HL-60 (cell line): Measurements from ENCODE around the gene UCP2.

Source experiments
- DNase-seq, 2 experiments: peaks; one replicate each; pipeline ENCODE4 v3.0.0-alpha.2; 2010 to 2020; ENCODE audit warnings: low read depth in 1 of 2, low spot score in 1 of 2
- H3K27ac ChIP-seq: fragments of 250-450 bp; sonication (Bioruptor Pico); replicated peaks from 2 replicates; pipeline ENCODE4 v1.5.1; 2020; ENCODE audit warnings: mild to moderate bottlenecking, moderate library complexity
- H3K27me3 ChIP-seq: fragments of 250-450 bp; sonication (Bioruptor Pico); 2 replicates; pipeline ENCODE4 v1.5.1; 2021; ENCODE audit warnings: mild to moderate bottlenecking, moderate library complexity; ENCODE audit not compliant: insufficient read depth, poor library complexity, severe bottlenecking
- H3K4me3 ChIP-seq: replicated peaks from 2 replicates; pipeline ENCODE4 v1.5.1; 2011; ENCODE audit warnings: mild to moderate bottlenecking, control low read depth, low read length; ENCODE audit not compliant: insufficient read depth
- GABPA ChIP-seq: IDR thresholded peaks from 2 replicates; pipeline ENCODE4 v1.6.1; 2012; ENCODE audit warnings: low read depth
- POLR2AphosphoS5 ChIP-seq: IDR thresholded peaks from 2 replicates; pipeline ENCODE4 v1.6.1; 2012; ENCODE audit warnings: low read depth
- SPI1 ChIP-seq: IDR thresholded peaks from 2 replicates; pipeline ENCODE4 v1.6.1; 2012; ENCODE audit warnings: low read depth, mild to moderate bottlenecking, borderline replicate concordance
- TF ChIP-seq, protein P1 (sequence below): IDR thresholded peaks from 2 replicates; pipeline ENCODE4 v1.6.1; 2012; ENCODE audit warnings: low read depth; ENCODE audit not compliant: insufficient replicate concordance
- TF ChIP-seq, protein P2 (sequence below): IDR thresholded peaks from one replicate; pipeline ENCODE4 v1.5.1; 2011; ENCODE audit warnings: low read length, control low read depth, inconsistent platforms; ENCODE audit not compliant: insufficient read depth

Gene UCP2

DNA sequence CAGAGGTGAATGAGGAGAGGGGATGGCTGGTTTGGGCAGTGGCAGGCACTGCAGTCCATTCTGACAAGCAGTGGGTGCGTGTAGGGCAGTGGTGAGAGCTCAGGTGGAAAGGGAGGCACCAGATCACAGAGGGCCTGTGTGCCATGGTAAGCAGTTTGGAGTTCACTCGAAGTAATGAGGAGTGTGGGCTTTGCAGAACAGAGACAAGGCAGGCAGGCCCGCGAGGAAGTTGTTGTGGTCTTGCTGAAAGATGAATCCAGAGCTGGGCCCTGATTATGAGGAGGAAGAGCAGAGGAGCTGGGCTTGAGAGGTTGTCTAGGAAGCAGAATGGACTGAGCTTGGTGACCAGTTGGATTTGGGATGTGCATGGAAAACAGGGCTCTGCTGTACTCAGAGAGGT is 33.4 kb downstream of the UCP2 start:
- Histone ChIP-seq H3K27ac (no peak overlapping the region), H3K4me3 (no peak overlapping the region), H3K27me3 (no peaks in the 10 kb centered on the region)
- no peak for DNase-seq
- TF ChIP-seq GABPA (no peak), POLR2AphosphoS5 (no peak)
- TF ChIP-seq, protein P1, sequence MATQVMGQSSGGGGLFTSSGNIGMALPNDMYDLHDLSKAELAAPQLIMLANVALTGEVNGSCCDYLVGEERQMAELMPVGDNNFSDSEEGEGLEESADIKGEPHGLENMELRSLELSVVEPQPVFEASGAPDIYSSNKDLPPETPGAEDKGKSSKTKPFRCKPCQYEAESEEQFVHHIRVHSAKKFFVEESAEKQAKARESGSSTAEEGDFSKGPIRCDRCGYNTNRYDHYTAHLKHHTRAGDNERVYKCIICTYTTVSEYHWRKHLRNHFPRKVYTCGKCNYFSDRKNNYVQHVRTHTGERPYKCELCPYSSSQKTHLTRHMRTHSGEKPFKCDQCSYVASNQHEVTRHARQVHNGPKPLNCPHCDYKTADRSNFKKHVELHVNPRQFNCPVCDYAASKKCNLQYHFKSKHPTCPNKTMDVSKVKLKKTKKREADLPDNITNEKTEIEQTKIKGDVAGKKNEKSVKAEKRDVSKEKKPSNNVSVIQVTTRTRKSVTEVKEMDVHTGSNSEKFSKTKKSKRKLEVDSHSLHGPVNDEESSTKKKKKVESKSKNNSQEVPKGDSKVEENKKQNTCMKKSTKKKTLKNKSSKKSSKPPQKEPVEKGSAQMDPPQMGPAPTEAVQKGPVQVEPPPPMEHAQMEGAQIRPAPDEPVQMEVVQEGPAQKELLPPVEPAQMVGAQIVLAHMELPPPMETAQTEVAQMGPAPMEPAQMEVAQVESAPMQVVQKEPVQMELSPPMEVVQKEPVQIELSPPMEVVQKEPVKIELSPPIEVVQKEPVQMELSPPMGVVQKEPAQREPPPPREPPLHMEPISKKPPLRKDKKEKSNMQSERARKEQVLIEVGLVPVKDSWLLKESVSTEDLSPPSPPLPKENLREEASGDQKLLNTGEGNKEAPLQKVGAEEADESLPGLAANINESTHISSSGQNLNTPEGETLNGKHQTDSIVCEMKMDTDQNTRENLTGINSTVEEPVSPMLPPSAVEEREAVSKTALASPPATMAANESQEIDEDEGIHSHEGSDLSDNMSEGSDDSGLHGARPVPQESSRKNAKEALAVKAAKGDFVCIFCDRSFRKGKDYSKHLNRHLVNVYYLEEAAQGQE, result no peak
- TF ChIP-seq, protein P2, sequence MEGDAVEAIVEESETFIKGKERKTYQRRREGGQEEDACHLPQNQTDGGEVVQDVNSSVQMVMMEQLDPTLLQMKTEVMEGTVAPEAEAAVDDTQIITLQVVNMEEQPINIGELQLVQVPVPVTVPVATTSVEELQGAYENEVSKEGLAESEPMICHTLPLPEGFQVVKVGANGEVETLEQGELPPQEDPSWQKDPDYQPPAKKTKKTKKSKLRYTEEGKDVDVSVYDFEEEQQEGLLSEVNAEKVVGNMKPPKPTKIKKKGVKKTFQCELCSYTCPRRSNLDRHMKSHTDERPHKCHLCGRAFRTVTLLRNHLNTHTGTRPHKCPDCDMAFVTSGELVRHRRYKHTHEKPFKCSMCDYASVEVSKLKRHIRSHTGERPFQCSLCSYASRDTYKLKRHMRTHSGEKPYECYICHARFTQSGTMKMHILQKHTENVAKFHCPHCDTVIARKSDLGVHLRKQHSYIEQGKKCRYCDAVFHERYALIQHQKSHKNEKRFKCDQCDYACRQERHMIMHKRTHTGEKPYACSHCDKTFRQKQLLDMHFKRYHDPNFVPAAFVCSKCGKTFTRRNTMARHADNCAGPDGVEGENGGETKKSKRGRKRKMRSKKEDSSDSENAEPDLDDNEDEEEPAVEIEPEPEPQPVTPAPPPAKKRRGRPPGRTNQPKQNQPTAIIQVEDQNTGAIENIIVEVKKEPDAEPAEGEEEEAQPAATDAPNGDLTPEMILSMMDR, result no peak

DNA sequence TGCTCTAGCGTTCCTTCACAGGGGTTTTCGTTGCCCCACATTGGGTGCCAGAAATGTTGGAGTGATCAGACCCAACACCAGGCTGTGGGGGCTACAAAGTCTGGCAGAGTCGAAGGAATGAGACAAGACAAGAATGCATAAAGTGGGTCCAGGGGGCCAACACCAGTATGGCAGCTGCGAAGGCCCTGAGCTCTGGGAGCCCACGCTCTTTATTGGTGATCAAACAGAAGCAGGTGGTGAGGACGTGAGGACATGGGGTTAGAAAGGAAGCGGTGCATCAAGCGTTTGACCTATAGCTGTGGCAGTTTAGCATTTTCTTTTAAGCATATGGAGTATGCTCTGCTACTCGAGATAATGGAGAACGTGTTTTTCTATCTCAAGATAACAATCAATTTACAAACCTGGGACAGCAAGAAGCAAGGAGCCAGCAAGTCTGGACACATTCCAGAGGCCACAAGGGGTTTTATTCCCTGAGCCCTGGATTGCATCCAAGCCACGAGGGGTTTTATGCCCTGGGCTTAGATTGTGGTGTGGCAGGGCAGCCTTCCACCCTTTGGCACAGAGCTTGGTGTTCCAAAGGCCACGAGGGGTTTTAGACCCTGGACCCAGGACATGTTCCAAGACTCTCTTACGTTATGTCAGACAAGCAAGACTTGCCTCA is 35.7 kb downstream of the UCP2 start:
- no peaks in the 10 kb centered on the region for H3K27me3 ChIP-seq
- H3K27ac ChIP-seq, result no peak overlapping the region
- TF ChIP-seq, protein P1, result no peak
- no peak for TF ChIP-seq POLR2AphosphoS5
- TF ChIP-seq, protein P2, result no peak
- TF ChIP-seq GABPA, result no peak
- TF ChIP-seq SPI1, result no peak
- H3K4me3 ChIP-seq, result no peak overlapping the region
- DNase-seq, result no peak

DNA sequence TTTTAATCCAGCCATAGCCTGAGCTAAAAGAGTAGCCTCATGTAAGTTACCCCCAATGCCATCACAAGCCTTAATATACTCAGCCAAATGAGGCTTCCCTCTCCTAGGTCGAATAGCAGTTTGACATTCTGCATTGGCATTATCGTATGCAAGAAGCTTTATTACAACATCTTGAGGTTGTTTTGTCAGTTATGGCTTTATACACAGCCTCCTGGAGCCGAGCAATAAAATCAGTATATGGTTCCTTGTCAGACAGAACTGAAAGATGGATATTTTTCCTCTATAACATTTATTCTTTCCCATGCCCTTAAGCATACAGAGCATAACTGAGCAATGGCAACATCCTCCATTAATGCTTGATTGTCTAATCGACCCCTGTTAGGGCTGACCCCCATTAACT is 37.2 kb downstream of the UCP2 start:
- Histone ChIP-seq H3K27me3 (no peaks in the 10 kb centered on the region), H3K27ac (no peak overlapping the region), H3K4me3 (no peak overlapping the region)
- peak in 1 of 2 experiments; percentile 9 for DNase-seq
- TF ChIP-seq, protein P2, result no peak
- TF ChIP-seq GABPA, result no peak
- TF ChIP-seq POLR2AphosphoS5, result no peak

DNA sequence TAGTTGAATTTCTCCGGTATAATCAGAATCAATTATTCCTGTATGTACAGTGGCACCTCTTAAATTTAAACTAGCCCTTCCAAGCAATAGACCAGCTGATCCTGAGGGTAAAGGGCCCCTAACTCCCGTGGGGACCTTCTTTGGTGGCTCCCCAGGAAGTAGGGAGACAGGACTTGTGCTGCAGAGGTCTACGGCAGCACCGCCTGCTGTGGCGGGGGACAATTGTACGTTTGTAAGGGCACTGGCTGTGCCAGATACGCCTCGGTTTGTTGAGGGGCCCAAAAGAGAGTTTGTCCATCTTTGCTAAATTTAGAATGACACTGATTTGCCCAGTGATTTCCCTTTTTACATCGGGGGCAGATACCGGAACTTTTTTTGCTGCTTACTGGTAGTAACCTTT is 37.7 kb downstream of the UCP2 start:
- Histone ChIP-seq H3K4me3 (no peak overlapping the region), H3K27me3 (no peaks in the 10 kb centered on the region), H3K27ac (no peak overlapping the region)
- TF ChIP-seq, protein P2, result no peak
- TF ChIP-seq GABPA, result no peak
- TF ChIP-seq SPI1, result no peak
- TF ChIP-seq, protein P1, result no peak
- no peak for TF ChIP-seq POLR2AphosphoS5
- DNase-seq, result no peak
